ENCODE measurements around the gene STRIP2. TPM values are rescaled to one million over a fixed set of nuclear protein-coding genes. Genes with fewer than 3 reads are reported as not detected.

STRIP2 gene
- polyA plus RNA-seq, 1 donor (not counting 4 experiments of a cell fraction or from before 2014, with no cell fraction given) = 12.5 TPM

DNA sequence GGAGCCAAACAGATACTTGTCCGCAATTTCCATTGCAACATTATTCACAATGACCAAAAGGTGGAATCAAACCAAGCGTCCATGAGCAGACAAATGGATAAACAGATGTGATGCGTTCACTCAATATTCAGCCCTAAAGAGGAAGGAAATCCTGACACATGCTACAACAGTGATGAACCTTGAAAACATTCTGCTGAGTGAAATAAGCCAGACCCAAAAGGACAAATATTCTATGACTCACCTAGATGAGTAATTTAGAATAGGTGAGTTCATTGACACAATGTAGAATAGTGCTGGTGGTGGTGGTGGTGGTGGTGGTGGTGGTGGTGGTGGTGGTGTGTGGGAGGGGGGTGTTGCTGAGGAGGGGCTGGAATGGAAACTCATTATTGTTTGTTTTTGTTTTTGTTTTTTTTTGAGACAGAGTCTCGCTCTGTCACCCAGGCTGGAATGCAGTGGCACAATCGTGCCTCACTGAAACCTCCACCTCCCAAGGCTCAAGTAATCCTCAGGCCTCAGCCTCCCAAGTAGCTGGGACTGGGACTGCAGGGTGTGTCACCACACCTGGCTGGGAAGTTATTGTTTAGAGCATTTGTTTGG, 96.7 kb downstream of the STRIP2 start:
- dilution Hi-C loops (cut with MboI; ENCODE audit: extremely low pct_ligation_motif_present, low sequenced_read_pairs) = no loop called here
- H3K9me3 ChIP-seq (ENCODE audit: control insufficient read depth, low read depth, low read length) = no peaks in the 10 kb centered on the region
- DNase-seq (ENCODE audit: low read depth, low spot score) (peak; percentile 64), FAIRE-seq (peak; percentile 95)
- peak overlapping the region; percentile 63 for H3K4me2 ChIP-seq (ENCODE audit: control insufficient read depth, extremely low read depth, insufficient read depth, low read depth, low read length)
- no peak overlapping the region for H3K9ac ChIP-seq (ENCODE audit: control insufficient read depth, extremely low read depth, insufficient read depth, low read length)
- peaks cover 18% of the 10 kb centered on the region for H3K4me1 ChIP-seq (ENCODE audit: control insufficient read depth, extremely low read depth, insufficient read depth, low read length)
- H3K27me3 ChIP-seq (ENCODE audit: control insufficient read depth, extremely low read depth, insufficient read depth, low read length) = no peaks in the 10 kb centered on the region
- H3K27ac ChIP-seq (ENCODE audit: control insufficient read depth, insufficient read depth, low read length) = peak overlapping the region; percentile 64
- H3K4me3 ChIP-seq (ENCODE audit: control insufficient read depth in 2 of 3, extremely low read depth in 1 of 3, insufficient read depth in 2 of 3, low read depth in 1 of 3, low read length in 3 of 3) = no peak overlapping the region
- no peak overlapping the region for H2AFZ ChIP-seq (ENCODE audit: control insufficient read depth, low read length)
- no peaks in the 10 kb centered on the region for H3K79me2 ChIP-seq (ENCODE audit: control insufficient read depth, insufficient read depth, low read length)
- no peaks in the 10 kb centered on the region for H3K36me3 ChIP-seq (ENCODE audit: control insufficient read depth in 2 of 2, extremely low read depth in 1 of 2, insufficient read depth in 2 of 2, low read length in 2 of 2)
- no peak for TF ChIP-seq EZH2 (IDR thresholded peaks at IDR 0.05; ENCODE audit: low read length)
- TF ChIP-seq, protein P1, sequence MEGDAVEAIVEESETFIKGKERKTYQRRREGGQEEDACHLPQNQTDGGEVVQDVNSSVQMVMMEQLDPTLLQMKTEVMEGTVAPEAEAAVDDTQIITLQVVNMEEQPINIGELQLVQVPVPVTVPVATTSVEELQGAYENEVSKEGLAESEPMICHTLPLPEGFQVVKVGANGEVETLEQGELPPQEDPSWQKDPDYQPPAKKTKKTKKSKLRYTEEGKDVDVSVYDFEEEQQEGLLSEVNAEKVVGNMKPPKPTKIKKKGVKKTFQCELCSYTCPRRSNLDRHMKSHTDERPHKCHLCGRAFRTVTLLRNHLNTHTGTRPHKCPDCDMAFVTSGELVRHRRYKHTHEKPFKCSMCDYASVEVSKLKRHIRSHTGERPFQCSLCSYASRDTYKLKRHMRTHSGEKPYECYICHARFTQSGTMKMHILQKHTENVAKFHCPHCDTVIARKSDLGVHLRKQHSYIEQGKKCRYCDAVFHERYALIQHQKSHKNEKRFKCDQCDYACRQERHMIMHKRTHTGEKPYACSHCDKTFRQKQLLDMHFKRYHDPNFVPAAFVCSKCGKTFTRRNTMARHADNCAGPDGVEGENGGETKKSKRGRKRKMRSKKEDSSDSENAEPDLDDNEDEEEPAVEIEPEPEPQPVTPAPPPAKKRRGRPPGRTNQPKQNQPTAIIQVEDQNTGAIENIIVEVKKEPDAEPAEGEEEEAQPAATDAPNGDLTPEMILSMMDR (optimal IDR thresholded peaks at IDR 0.05 in 1 of 3, IDR thresholded peaks at IDR 0.05 in 1 of 3, conservative IDR thresholded peaks at IDR 0.05 in 1 of 3; ENCODE audit: extremely low read depth in 1 of 3, insufficient read depth in 2 of 3, low read length in 3 of 3) = no peak
- H4K20me1 ChIP-seq (ENCODE audit: control insufficient read depth, extremely low read depth, insufficient read depth, low read length) = no peaks in the 10 kb centered on the region
- H3K9me1 ChIP-seq (ENCODE audit: control insufficient read depth, extremely low read depth, insufficient read depth, low read length) = no peaks in the 10 kb centered on the region

DNA sequence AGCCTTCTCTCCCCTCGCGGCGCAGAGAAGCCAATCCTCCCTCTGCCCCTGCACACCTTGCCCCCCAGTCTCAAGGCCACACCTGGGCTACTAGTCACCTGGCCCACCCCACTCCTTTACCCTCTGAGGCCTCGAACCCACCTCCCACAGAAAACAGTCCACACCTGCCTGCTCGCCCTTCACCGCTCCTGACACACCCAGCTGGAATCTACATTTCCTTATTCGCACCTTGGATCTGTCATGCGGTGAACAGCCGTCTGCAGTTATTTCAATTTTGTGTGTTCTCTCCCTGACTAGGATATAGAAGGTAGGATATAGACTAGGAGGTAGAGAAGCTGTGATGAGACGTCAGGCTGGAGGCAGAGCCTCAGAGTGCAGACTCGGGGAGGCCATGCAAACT, 97.5 kb downstream of the STRIP2 start:
- Histone ChIP-seq H3K27ac (ENCODE audit: control insufficient read depth, insufficient read depth, low read length) (peak overlapping the region; percentile 64), H2AFZ (ENCODE audit: control insufficient read depth, low read length) (no peak overlapping the region), H3K9me3 (ENCODE audit: control insufficient read depth, low read depth, low read length) (no peaks in the 10 kb centered on the region), H3K4me1 (ENCODE audit: control insufficient read depth, extremely low read depth, insufficient read depth, low read length) (peaks cover 18% of the 10 kb centered on the region), H4K20me1 (ENCODE audit: control insufficient read depth, extremely low read depth, insufficient read depth, low read length) (no peaks in the 10 kb centered on the region), H3K9me1 (ENCODE audit: control insufficient read depth, extremely low read depth, insufficient read depth, low read length) (no peaks in the 10 kb centered on the region), H3K4me3 (ENCODE audit: control insufficient read depth in 2 of 3, extremely low read depth in 1 of 3, insufficient read depth in 2 of 3, low read depth in 1 of 3, low read length in 3 of 3) (no peak overlapping the region), H3K79me2 (ENCODE audit: control insufficient read depth, insufficient read depth, low read length) (no peaks in the 10 kb centered on the region), H3K36me3 (ENCODE audit: control insufficient read depth in 2 of 2, extremely low read depth in 1 of 2, insufficient read depth in 2 of 2, low read length in 2 of 2) (no peaks in the 10 kb centered on the region), H3K27me3 (ENCODE audit: control insufficient read depth, extremely low read depth, insufficient read depth, low read length) (no peaks in the 10 kb centered on the region), H3K4me2 (ENCODE audit: control insufficient read depth, extremely low read depth, insufficient read depth, low read depth, low read length) (peak overlapping the region; percentile 46), H3K9ac (ENCODE audit: control insufficient read depth, extremely low read depth, insufficient read depth, low read length) (no peak overlapping the region)
- DNase-seq (ENCODE audit: low read depth, low spot score) (no peak), FAIRE-seq (no peak)
- dilution Hi-C loops (cut with MboI; ENCODE audit: extremely low pct_ligation_motif_present, low sequenced_read_pairs) = no loop called here
- no peak for TF ChIP-seq EZH2 (IDR thresholded peaks at IDR 0.05; ENCODE audit: low read length)
- TF ChIP-seq, protein P1 (optimal IDR thresholded peaks at IDR 0.05 in 1 of 3, IDR thresholded peaks at IDR 0.05 in 1 of 3, conservative IDR thresholded peaks at IDR 0.05 in 1 of 3; ENCODE audit: extremely low read depth in 1 of 3, insufficient read depth in 2 of 3, low read length in 3 of 3) = no peak
